Measurements from ENCODE around the gene SCYL1.

DNA sequence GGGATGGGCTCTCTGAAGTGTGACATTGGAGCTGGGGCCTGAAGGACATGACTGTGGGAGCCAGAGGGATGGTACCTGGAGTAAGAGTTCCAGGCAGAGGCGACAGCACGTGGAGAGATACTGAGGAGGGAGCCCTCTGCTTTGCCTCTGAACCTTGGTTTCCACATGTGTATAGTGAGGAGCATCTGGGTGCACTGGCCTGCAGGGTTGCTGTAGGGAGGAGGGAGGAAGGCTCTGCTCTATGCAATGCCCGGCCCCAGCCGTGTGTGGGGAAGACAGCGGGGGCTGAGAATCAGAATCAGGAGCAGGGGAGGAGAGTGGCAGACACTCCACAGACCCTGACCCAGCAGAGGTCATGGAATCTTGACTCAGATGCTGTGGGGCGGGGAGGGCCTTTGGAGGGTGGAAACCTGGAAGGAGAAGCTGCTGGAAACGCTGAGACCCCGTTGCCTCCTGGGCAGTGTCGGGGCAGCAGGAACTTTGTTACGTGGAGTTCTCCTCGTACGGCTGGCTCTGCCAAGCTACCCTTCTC is 4.0 kb downstream of the SCYL1 start:
- TF ChIP-seq EZH2 (IDR thresholded peaks at IDR 0.05; ENCODE audit: low read length): no peak
- TF ChIP-seq, protein P1, sequence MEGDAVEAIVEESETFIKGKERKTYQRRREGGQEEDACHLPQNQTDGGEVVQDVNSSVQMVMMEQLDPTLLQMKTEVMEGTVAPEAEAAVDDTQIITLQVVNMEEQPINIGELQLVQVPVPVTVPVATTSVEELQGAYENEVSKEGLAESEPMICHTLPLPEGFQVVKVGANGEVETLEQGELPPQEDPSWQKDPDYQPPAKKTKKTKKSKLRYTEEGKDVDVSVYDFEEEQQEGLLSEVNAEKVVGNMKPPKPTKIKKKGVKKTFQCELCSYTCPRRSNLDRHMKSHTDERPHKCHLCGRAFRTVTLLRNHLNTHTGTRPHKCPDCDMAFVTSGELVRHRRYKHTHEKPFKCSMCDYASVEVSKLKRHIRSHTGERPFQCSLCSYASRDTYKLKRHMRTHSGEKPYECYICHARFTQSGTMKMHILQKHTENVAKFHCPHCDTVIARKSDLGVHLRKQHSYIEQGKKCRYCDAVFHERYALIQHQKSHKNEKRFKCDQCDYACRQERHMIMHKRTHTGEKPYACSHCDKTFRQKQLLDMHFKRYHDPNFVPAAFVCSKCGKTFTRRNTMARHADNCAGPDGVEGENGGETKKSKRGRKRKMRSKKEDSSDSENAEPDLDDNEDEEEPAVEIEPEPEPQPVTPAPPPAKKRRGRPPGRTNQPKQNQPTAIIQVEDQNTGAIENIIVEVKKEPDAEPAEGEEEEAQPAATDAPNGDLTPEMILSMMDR (optimal IDR thresholded peaks at IDR 0.05 in 1 of 3, IDR thresholded peaks at IDR 0.05 in 1 of 3, conservative IDR thresholded peaks at IDR 0.05 in 1 of 3; ENCODE audit: extremely low read depth in 1 of 3, insufficient read depth in 2 of 3, low read length in 3 of 3): no peak
